DOHH2 (cell line): Measurements from ENCODE around the gene KARS1.

Experiments used
- H3F3A ChIP-seq: fragments of 200-600 bp; sonication (generic), shearing (Covaris generic); 2 replicates; pipeline ENCODE4 v1.6.0; 2016; ENCODE audit warnings: antibody characterized with exemption, mild to moderate bottlenecking; ENCODE audit not compliant: control insufficient read depth, insufficient read depth
- H3K27ac ChIP-seq: fragments of 200-600 bp; sonication (generic); 2 replicates; pipeline ENCODE4 v1.5.1; 2014; ENCODE audit warnings: low read depth, mild to moderate bottlenecking, low read length, moderate library complexity
- H3K27me3 ChIP-seq: fragments of 200-600 bp; sonication (generic); 2 replicates; pipeline ENCODE4 v1.6.1; 2014; ENCODE audit warnings: mild to moderate bottlenecking, low read length, mixed read lengths; ENCODE audit not compliant: control insufficient read depth
- H3K36me3 ChIP-seq: fragments of 200-600 bp; sonication (generic); 2 replicates; pipeline ENCODE4 v1.6.1; 2014; ENCODE audit warnings: mild to moderate bottlenecking, low read length, moderate library complexity, mixed read lengths; ENCODE audit not compliant: control insufficient read depth
- H3K4me1 ChIP-seq: fragments of 200-600 bp; sonication (generic); 2 replicates; pipeline ENCODE4 v1.6.1; 2014; ENCODE audit warnings: mild to moderate bottlenecking, low read length, mixed read lengths; ENCODE audit not compliant: control insufficient read depth
- H3K4me2 ChIP-seq: fragments of 200-600 bp; sonication (generic); 2 replicates; pipeline ENCODE4 v1.6.0; 2014; ENCODE audit warnings: mild to moderate bottlenecking, low read length, moderate library complexity
- H3K4me3 ChIP-seq: fragments of 200-600 bp; sonication (generic); 2 replicates; pipeline ENCODE4 v1.5.1; 2014; ENCODE audit warnings: mild to moderate bottlenecking, low read length, mixed read lengths
- H3K79me2 ChIP-seq: fragments of 200-600 bp; sonication (generic); 2 replicates; pipeline ENCODE4 v1.6.1; 2014; ENCODE audit warnings: mild to moderate bottlenecking, low read length, mixed read lengths; ENCODE audit not compliant: control insufficient read depth
- H3K9me2 ChIP-seq: fragments of 200-600 bp; sonication (generic); replicated peaks from 2 replicates; pipeline ENCODE4 v1.6.1; 2014; ENCODE audit warnings: mild to moderate bottlenecking, low read length, mixed read lengths; ENCODE audit not compliant: control insufficient read depth
- H3K9me3 ChIP-seq: fragments of 200-600 bp; sonication (generic); 2 replicates; pipeline ENCODE4 v1.6.1; 2014; ENCODE audit warnings: antibody characterized with exemption, low read length, mixed read lengths; ENCODE audit not compliant: control insufficient read depth, insufficient read depth
- H4K20me1 ChIP-seq: fragments of 200-600 bp; sonication (generic); 2 replicates; pipeline ENCODE4 v1.6.0; 2014; ENCODE audit warnings: low read depth, mild to moderate bottlenecking, antibody characterized with exemption, low read length, moderate library complexity; ENCODE audit not compliant: control insufficient read depth, insufficient read depth
- EZH2phosphoT487 ChIP-seq: fragments of 200-600 bp; sonication (generic); IDR thresholded peaks from 2 replicates; pipeline ENCODE4 v1.6.1; 2017; ENCODE audit warnings: borderline replicate concordance, mild to moderate bottlenecking, antibody characterized with exemption, low read length, moderate library complexity, mixed read lengths
- TF ChIP-seq, protein P1 (sequence below): fragments of 200-600 bp; sonication (generic); IDR thresholded peaks from one replicate; pipeline ENCODE4 v1.5.1; 2014; ENCODE audit warnings: antibody characterized with exemption, mild to moderate bottlenecking, low read depth, low read length; ENCODE audit not compliant: poor library complexity, severe bottlenecking

Gene KARS1

DNA sequence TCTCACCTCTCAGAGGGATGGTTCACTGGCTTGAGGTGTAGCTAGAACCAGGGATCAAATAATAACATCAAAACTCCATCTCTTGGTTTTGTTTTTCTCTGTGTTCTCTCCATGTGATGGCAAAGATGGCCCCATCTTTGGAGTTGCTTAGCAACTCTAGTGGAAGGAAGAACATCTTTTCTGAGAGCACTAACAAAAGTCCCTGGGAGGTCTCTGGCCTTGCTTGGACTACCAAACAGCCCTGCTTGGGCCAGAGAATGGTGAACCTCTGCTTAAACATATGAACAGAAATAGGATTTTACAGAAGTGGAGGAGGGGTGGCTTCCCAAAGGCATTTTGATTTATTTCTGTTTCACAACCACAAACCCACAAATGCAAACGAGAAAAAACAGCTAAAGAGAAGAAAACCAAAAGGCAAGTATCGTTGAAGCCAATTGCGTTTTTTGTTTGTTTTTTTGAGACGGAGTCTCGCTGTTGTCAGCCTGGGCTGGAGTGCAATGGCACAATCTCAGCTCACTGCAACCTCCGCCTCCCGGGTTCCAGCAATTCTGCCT lies 68.1 kb downstream of the KARS1 start:
- H3K4me3 ChIP-seq, result no peak overlapping the region
- H3K9me2 ChIP-seq, result no peaks in the 10 kb centered on the region
- H3K9me3 ChIP-seq, result no peaks in the 10 kb centered on the region
- no peak overlapping the region for H3K27ac ChIP-seq
- no peak for TF ChIP-seq EZH2phosphoT487
- TF ChIP-seq, protein P1, sequence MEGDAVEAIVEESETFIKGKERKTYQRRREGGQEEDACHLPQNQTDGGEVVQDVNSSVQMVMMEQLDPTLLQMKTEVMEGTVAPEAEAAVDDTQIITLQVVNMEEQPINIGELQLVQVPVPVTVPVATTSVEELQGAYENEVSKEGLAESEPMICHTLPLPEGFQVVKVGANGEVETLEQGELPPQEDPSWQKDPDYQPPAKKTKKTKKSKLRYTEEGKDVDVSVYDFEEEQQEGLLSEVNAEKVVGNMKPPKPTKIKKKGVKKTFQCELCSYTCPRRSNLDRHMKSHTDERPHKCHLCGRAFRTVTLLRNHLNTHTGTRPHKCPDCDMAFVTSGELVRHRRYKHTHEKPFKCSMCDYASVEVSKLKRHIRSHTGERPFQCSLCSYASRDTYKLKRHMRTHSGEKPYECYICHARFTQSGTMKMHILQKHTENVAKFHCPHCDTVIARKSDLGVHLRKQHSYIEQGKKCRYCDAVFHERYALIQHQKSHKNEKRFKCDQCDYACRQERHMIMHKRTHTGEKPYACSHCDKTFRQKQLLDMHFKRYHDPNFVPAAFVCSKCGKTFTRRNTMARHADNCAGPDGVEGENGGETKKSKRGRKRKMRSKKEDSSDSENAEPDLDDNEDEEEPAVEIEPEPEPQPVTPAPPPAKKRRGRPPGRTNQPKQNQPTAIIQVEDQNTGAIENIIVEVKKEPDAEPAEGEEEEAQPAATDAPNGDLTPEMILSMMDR, result no peak
- H3K36me3 ChIP-seq, result peaks cover 46% of the 10 kb centered on the region
- H4K20me1 ChIP-seq, result 0 out of 2 replicates have a peak, but pooled peaks cover 4% of the 10 kb centered on the region
- no peaks in the 10 kb centered on the region for H3F3A ChIP-seq
- H3K4me1 ChIP-seq, result peaks cover 10% of the 10 kb centered on the region
- H3K4me2 ChIP-seq, result no peak overlapping the region
- H3K79me2 ChIP-seq, result peaks cover 7% of the 10 kb centered on the region
- no peaks in the 10 kb centered on the region for H3K27me3 ChIP-seq

DNA sequence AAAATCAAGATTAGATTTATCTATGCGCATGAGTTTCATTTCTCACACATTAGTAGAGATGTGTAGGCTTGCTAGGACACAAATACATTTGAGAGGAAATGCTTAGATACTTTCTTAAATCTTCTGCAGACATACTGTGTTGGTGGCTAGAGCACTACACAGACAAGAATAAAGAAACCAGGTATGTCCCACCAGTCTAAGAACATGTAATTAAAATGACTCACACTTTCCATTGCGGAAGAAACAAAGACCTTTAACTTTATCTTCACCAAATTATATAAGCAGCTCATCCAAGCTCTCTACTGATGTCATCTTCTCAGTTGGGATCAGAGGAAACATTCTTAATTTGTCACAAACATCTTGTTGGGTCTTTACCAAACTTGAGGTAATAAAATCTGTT lies 68.7 kb downstream of the KARS1 start:
- H3K9me2 ChIP-seq, result no peaks in the 10 kb centered on the region
- no peaks in the 10 kb centered on the region for H3K9me3 ChIP-seq
- no peak overlapping the region for H3K27ac ChIP-seq
- H4K20me1 ChIP-seq, result 0 out of 2 replicates have a peak, but pooled peaks cover 4% of the 10 kb centered on the region
- H3K36me3 ChIP-seq, result peaks cover 52% of the 10 kb centered on the region
- no peaks in the 10 kb centered on the region for H3F3A ChIP-seq
- H3K4me3 ChIP-seq, result no peak overlapping the region
- peaks cover 7% of the 10 kb centered on the region for H3K4me1 ChIP-seq
- no peak overlapping the region for H3K4me2 ChIP-seq
- H3K27me3 ChIP-seq, result no peaks in the 10 kb centered on the region
- H3K79me2 ChIP-seq, result peaks cover 13% of the 10 kb centered on the region
- no peak for TF ChIP-seq EZH2phosphoT487
- TF ChIP-seq, protein P1, result no peak

DNA sequence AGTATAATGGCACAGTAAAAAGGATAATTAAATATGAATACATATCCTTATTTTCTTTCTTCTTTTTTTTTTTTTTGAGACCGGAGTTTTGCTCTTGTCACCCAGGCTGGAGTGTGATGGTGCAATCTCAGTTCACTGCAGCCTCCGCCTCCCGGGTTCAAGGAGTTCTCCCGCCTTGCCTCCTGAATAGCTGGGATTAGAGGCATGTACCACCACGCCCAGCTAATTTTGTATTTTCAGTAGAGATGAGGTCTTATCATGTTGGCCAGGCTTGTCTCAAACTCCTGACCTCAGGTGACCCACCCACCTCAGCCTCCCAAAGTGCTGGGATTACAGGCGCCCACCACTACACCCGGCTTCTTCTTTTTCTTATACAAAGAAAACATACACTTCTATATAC lies 69.3 kb downstream of the KARS1 start:
- Histone ChIP-seq H3K36me3 (peaks cover 57% of the 10 kb centered on the region), H3F3A (no peaks in the 10 kb centered on the region), H3K79me2 (peaks cover 18% of the 10 kb centered on the region), H3K27ac (no peak overlapping the region), H3K9me2 (no peaks in the 10 kb centered on the region), H4K20me1 (0 out of 2 replicates have a peak, but pooled peaks cover 4% of the 10 kb centered on the region), H3K4me3 (no peak overlapping the region), H3K4me1 (peaks cover 12% of the 10 kb centered on the region), H3K9me3 (no peaks in the 10 kb centered on the region), H3K27me3 (no peaks in the 10 kb centered on the region), H3K4me2 (no peak overlapping the region)
- TF ChIP-seq, protein P1, result no peak
- no peak for TF ChIP-seq EZH2phosphoT487
